Middle frontal gyrus (tissue), 1 donor: ENCODE measurements around the gene NFATC1.

Source experiments
- DNase-seq: peaks from one replicate; pipeline ENCODE4 v3.0.0-alpha.2; 2015; ENCODE audit warnings: low spot score; ENCODE audit errors: extremely low spot score

The NFATC1 gene

GRCh38 chr18:79548986-79549637 is 153.4 kb downstream of the NFATC1 start:
- no peak for DNase-seq

DNA sequence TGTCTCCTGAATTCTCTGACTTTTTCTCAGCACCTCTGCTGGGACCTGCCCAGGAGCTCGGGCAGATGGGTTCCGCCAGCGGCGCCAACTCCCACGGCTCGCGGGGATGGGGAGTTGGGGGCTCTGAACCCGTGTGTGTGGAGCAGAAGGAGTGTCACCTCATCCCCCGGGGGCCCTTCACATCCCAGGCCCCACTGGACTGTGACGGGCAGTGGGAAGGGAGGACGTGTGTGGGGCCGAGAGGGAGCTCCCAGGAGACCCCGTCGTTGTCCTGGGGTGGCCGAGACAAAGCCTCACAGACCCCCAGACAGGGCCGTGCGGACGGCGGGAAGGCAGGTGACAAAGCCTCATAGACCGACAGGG is 153.9 kb downstream of the NFATC1 start:
- no peak for DNase-seq

DNA sequence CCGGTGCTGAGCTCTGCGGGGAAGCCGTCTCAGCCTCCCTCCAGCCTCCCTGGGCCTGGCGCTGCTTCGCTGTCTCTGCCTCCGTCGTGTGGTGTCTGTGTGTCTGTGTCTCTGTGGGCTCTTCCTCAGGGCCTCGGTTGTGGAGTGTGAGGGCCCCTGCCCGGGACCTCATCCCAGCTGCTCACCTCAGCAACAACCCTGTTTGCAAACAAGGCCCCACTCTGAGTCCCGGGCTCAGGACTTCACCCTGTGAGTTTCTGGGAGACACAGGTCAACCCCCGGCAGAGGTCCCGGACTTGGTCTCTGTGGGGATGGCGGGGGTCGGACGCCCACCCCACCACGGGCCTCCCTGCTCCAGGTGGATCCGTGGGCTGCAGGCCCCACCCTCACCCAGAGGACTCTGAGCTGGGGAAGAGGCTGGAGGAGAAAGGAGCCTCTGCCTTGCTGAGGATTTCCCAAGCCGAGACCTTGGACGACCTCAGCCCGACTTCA is 156.5 kb downstream of the NFATC1 start:
- DNase-seq, result no peak

DNA sequence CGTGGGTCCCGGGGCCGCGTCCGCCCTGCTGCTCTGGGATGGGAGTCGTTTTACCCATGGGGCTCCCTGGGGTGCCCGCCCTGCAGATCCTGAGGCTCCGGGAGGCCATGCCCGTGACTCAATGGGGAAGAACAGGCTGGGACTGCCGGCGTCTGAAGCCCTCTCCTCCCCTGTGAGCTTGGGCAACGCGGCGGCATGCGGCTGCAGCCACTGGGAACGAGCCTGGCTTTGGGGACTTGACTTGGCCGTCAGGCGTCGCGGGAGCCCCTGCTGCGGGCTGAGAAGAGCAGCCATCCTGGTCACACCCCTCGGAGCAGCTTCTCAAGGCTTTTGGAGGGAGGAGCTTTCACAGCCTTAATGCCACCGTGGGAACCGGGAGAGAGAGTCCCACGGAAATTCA is 157.0 kb downstream of the NFATC1 start:
- DNase-seq, result no peak

DNA sequence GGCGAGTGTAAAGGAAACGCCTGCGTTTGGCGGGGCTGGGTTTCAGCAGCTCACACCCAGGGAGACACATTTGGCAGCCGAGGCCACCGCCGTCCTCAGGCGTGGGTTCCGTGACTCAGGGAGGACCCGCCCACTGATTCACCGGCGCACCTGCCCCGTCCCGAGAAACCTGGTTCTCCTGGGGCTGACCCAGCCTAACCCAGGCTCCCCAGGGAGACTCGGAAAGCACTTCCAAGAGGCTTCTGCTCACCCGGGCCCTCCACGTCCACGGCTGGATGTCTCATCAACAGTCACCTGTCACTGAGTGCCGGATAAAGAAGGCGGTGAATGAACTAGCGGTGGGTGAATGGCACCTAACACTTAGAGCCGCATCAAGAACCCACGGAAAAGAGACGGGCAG is 157.4 kb downstream of the NFATC1 start:
- DNase-seq, result no peak

- DNase-seq, result no peak
These were observed 158.0 kb downstream of the NFATC1 start for GRCh38 chr18:79553696-79554095.

- DNase-seq, result no peak
These were observed 158.6 kb downstream of the NFATC1 start for GRCh38 chr18:79554321-79554720.

DNA sequence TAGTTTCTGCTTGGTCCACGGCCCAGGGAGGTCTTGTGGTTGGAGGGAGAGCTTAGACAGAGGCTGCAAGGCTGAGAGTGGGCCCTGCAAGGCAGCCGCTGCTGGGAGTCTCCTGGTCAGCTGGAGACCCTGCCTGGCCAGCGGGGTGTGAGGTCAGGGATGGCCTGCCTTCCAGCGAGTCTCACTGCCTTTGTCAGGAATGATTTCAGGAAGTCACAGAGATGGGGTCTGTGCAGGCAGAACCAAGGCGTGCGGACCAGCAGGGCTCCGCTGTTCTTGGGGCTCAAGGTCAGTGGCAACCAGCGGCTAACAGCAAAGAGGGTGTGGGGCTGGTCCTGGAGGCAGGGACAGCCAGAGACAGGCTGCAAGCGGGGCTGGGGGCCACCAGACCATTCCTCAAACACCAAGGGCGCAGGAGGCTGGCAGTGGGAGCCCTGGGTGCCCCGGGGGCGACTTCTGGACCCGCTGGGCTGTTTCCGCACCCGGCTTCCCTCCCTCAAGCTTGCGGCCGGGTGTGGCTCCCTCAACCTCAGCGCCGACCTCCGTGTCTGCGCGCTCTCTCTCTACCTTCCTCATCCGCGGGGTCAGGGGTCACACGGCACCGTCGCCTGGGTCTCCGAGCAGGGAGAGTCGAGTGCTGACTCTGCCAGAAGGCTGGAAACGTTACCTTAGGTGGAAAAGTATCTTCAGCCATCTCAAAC is 159.4 kb downstream of the NFATC1 start:
- no peak for DNase-seq

DNA sequence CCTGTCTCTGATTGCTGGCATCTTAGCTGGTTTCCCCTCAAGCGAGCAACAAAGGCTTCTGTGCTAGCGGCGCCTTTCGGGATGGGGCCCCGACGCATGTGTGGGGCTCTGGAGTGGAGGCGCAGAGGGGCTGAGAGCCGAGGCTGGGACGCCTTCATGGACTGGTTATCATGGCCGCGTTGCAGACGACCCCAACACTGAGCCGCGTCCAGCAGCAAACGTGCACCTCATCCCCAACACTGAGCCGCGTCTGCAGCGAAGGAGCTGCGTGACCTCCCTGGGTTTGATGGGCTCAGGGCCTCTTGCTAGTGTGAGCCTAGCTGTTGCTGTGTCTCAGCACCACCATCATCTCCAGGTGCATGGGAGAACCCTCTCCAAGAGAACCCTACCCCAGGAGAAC is 160.2 kb downstream of the NFATC1 start:
- DNase-seq, result no peak

- no peak for DNase-seq
These were observed 161.3 kb downstream of the NFATC1 start for GRCh38 chr18:79556829-79557585.

DNA sequence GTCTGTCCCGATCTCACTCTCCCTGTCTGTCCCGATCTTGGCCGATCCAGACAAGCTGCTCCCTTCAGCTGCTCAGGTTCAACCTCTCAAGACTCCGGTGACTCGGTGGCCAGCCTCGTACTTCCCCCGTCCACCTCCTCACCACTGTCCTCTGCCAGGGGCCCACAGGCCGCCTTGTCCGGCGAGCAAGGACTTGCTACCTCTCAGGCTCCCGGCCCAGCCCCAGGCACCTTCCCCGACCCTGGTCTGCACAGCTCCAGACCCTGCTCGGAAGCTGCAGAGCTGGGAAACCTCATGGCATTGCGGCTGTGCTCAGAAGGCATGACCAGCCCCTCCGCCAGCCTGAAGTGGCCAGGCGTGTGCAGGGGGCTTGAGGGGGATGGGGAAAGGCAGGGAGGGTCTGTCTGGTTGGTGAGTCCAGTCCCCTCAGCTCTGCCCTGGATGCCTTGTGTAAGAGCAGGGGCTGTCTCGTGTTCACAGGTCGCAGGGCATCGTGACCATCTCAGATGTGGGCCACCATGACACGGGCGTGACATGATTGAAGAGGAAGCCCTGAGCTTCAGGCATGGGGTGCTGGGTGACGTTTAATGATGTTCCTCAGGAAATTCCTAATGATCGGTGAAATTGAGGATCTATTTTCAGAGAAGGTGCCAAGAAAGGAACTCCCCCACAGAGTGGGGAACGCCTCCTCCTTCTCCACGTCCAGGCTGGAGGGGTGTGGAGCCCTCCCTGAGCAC is 162.6 kb downstream of the NFATC1 start:
- DNase-seq, result no peak

GRCh38 chr18:79558933-79559416 is 163.2 kb downstream of the NFATC1 start:
- DNase-seq, result no peak

DNA sequence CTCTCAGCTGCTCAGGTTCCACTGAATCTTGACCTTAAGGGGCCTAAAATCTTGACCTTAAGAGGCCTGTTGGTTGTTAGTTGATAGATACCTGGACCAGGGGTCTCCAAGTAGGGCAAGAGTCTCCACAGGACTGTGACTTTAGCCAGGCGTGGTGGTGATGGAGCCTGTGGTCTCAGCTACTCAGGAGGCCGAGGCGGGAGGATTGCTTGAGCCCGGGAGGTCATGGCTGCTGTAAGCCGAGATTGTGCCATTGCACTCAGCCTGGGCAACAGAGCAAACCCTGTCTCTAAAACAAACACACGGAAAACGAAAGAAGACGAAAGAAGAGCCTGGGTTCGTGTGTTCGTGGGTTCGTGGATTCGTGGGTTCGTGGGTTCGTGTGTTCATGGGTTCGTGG is 163.7 kb downstream of the NFATC1 start:
- DNase-seq, result no peak

- no peak for DNase-seq
These were observed 164.5 kb downstream of the NFATC1 start for GRCh38 chr18:79560042-79560860.

DNA sequence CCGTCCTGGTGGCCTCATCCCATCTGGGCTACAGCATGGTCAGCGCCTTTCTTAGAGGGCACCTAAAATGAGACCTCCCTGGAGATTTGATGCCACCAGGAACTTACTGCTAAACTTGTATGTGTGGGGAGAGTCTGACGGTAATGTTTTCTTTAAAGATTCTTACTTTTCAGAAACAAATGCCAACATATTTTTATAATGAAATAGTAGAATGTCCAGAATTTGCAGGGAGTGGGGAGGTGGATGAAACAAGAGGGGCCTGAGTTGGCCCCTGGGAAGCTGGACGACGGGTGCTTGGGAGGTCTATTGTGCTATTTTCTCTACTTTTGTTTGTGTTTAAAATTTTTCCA is 165.1 kb downstream of the NFATC1 start:
- DNase-seq, result no peak

DNA sequence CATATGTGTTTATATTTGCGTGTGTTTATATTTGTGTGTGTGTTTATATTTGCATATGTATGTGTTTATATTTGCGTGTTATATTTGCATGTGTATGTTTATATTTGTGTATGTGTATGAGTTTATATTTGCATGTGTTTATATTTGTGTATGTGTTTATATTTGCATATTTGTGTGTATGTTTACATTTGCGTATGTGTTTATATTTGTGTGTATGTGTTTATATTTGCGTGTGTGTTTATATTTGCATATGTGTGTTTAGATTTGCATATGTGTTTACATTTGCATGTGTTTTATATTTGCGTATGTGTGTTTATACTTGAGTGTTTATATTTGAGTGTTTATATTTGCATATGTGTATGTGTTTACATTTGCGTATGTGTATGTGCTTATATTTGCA is 168.2 kb downstream of the NFATC1 start:
- no peak for DNase-seq

- no peak for DNase-seq
These were observed 168.7 kb downstream of the NFATC1 start for GRCh38 chr18:79564441-79564840.

DNA sequence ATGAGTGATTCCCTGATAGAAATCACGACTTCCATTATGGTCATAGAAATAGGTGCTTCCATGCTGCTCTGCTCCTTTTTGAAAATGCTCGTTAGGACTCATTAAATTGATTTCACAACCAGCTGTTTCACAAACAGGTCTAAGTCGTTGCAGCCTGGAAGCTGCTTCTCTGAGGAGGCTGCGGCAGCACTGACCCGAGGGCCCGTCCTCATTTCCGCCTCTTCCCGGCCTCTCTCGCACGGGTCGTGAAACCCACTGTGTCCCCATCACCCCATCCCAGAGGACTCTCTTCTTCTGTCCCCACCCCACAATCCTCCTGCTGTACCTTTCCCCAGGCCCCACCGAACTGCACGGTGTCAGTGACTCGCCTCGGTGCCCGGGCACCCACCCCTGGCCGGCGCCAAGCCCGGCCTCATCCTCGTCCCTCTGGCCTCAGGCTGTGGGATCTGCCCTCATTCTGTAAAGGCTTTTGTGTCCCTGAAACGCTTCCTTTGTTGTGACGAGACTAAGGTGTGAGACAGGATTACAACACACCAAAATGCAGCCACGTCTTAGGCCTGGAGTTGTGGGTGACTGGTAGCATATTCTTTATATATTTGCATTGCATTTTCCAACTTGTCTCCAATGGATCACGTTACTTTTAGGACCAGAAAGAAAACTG is 171.2 kb downstream of the NFATC1 start:
- DNase-seq, result no peak

DNA sequence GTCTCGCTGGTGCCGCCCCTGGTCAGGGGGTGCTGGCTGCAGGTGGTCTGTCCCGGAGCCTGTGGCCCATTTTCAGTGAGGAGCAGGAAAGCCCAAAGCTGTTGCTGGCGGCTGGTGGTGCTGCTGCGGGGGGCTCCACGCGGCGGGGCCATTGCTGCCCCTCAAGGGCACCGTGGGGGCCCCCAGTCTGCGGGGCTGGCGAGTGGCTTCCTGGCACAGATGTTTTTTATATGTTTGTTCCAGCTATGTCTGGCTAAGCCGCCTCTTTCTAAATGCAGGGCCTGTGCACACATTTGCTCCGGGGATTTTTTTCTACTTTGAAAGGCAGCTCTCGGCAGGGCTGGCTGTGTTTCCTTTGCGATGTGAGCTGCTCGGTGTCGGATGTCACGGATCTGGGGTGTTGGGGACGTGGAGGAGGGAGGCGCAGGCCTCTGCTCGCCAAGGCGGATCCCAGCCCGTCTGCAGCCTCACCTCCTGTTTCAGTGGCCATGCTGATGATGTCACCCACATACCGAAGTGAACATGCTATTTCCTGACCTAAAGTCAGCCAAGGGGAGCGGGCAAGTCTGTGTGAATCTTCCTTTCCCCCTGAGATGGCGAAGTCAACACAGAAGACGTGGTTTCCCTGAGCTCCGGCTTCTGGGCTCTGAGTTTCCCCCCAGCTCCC is 171.9 kb downstream of the NFATC1 start:
- DNase-seq, result no peak
